ENCODE results near the gene GIMAP4.

Gene GIMAP4

GRCh38 chr7:150620617-150621371, 53.6 kb downstream of the GIMAP4 start:
- no peak overlapping the region for H3K18ac ChIP-seq (ENCODE audit: low read length)
- no peak for DNase-seq (ENCODE audit: low spot score)
- no peaks in the 10 kb centered on the region for H3K36me3 ChIP-seq (replicated peaks in 1 of 2; ENCODE audit: control insufficient read depth in 2 of 2, insufficient read depth in 2 of 2, low read length in 2 of 2)
- H3K4me3 ChIP-seq (ENCODE audit: low read length in 2 of 2) = no peak overlapping the region
- H3K27ac ChIP-seq (replicated peaks; ENCODE audit: low read length) = no peak overlapping the region
- H4K8ac ChIP-seq (ENCODE audit: low read depth, low read length) = no peak overlapping the region
- no peak overlapping the region for H3K9ac ChIP-seq (ENCODE audit: low read depth, low read length, poor library complexity)
- no peak overlapping the region for H2BK12ac ChIP-seq (ENCODE audit: low read length)
- H2BK120ac ChIP-seq (ENCODE audit: low read depth, low read length) = no peak overlapping the region
- H3K23ac ChIP-seq (ENCODE audit: low read depth, low read length, poor library complexity) = no peak overlapping the region
- H3K14ac ChIP-seq (ENCODE audit: low read length) = no peak overlapping the region
- no peaks in the 10 kb centered on the region for H3K79me1 ChIP-seq (ENCODE audit: low read depth, low read length)
- H3K4me1 ChIP-seq (ENCODE audit: control insufficient read depth in 2 of 2, insufficient read depth in 1 of 2, low read depth in 1 of 2, low read length in 2 of 2) = peaks cover 0 to 2% of the 10 kb centered on the region in 2 donors
- H2BK15ac ChIP-seq (ENCODE audit: low read length) = no peak overlapping the region
- H2AK5ac ChIP-seq (ENCODE audit: low read depth, low read length) = no peak overlapping the region
- H3K9me3 ChIP-seq (replicated peaks in 1 of 2; ENCODE audit: control insufficient read depth in 2 of 2, insufficient read depth in 1 of 2, low read depth in 1 of 2, low read length in 2 of 2) = no peaks in the 10 kb centered on the region
- H4K91ac ChIP-seq (ENCODE audit: low read depth, low read length, poor library complexity) = no peak overlapping the region
- WGBS, 2 donors (ENCODE audit: extremely low coverage in 2 of 2, insufficient read length in 2 of 2, insufficient replicate concordance in 1 of 2) = no CpG with 5 or more reads among the region's 3 CpGs
- no peak overlapping the region for H3K4me2 ChIP-seq (ENCODE audit: insufficient read depth, low read length, poor library complexity, severe bottlenecking)
- H3K4ac ChIP-seq (ENCODE audit: low read length) = no peak overlapping the region
- H2AFZ ChIP-seq (ENCODE audit: low read length) = no peak overlapping the region
- no peak overlapping the region for H2BK5ac ChIP-seq (ENCODE audit: low read length)
- peaks cover 0 to 2% (median 0%) of the 10 kb centered on the region in 3 experiments for H3K27me3 ChIP-seq (ENCODE audit: control insufficient read depth in 3 of 3, insufficient read depth in 3 of 3, low read depth in 1 of 3, low read length in 3 of 3)

GRCh38 chr7:150621376-150621775, 54.2 kb downstream of the GIMAP4 start:
- no peak for DNase-seq (ENCODE audit: low spot score)
- H3K14ac ChIP-seq (ENCODE audit: low read length) = no peak overlapping the region
- peaks cover 0 to 2% of the 10 kb centered on the region in 2 donors for H3K4me1 ChIP-seq (ENCODE audit: control insufficient read depth in 2 of 2, insufficient read depth in 1 of 2, low read depth in 1 of 2, low read length in 2 of 2)
- H3K36me3 ChIP-seq (replicated peaks in 1 of 2; ENCODE audit: control insufficient read depth in 2 of 2, insufficient read depth in 2 of 2, low read length in 2 of 2) = no peaks in the 10 kb centered on the region
- no peak overlapping the region for H3K4me2 ChIP-seq (ENCODE audit: insufficient read depth, low read length, poor library complexity, severe bottlenecking)
- H3K4ac ChIP-seq (ENCODE audit: low read length) = no peak overlapping the region
- no peak overlapping the region for H4K91ac ChIP-seq (ENCODE audit: low read depth, low read length, poor library complexity)
- no CpG with 5 or more reads among the region's 1 CpG for WGBS, 2 donors (ENCODE audit: extremely low coverage in 2 of 2, insufficient read length in 2 of 2, insufficient replicate concordance in 1 of 2)
- H2BK5ac ChIP-seq (ENCODE audit: low read length) = no peak overlapping the region
- no peaks in the 10 kb centered on the region for H3K79me1 ChIP-seq (ENCODE audit: low read depth, low read length)
- H2BK12ac ChIP-seq (ENCODE audit: low read length) = no peak overlapping the region
- no peak overlapping the region for H3K23ac ChIP-seq (ENCODE audit: low read depth, low read length, poor library complexity)
- no peak overlapping the region for H3K27ac ChIP-seq (replicated peaks; ENCODE audit: low read length)
- no peak overlapping the region for H2BK120ac ChIP-seq (ENCODE audit: low read depth, low read length)
- no peak overlapping the region for H2BK15ac ChIP-seq (ENCODE audit: low read length)
- peak overlapping the region in 1 of 2 donors; percentile 61 for H3K4me3 ChIP-seq (ENCODE audit: low read length in 2 of 2)
- no peaks in the 10 kb centered on the region for H3K9me3 ChIP-seq (replicated peaks in 1 of 2; ENCODE audit: control insufficient read depth in 2 of 2, insufficient read depth in 1 of 2, low read depth in 1 of 2, low read length in 2 of 2)
- no peak overlapping the region for H2AK5ac ChIP-seq (ENCODE audit: low read depth, low read length)
- no peak overlapping the region for H3K18ac ChIP-seq (ENCODE audit: low read length)
- H4K8ac ChIP-seq (ENCODE audit: low read depth, low read length) = no peak overlapping the region
- H3K9ac ChIP-seq (ENCODE audit: low read depth, low read length, poor library complexity) = no peak overlapping the region
- H2AFZ ChIP-seq (ENCODE audit: low read length) = no peak overlapping the region
- peaks cover 0 to 2% (median 0%) of the 10 kb centered on the region in 3 experiments for H3K27me3 ChIP-seq (ENCODE audit: control insufficient read depth in 3 of 3, insufficient read depth in 3 of 3, low read depth in 1 of 3, low read length in 3 of 3)

All from neuronal stem cell (in vitro differentiated cells).